Duodenal mucosa (tissue), 2 donors: Measurements from ENCODE around the gene LBH.

ENCODE experiments used
- H3K27ac ChIP-seq: one replicate; pipeline ENCODE4 v1.7.0; 2013; ENCODE audit warnings: low read depth, low read length
- H3K27me3 ChIP-seq, 2 donors: one replicate each; pipeline ENCODE4 v1.7.0; 2013; ENCODE audit warnings: low read length in 2 of 2, control low read depth in 1 of 2; ENCODE audit not compliant: insufficient read depth in 2 of 2, control insufficient read depth in 1 of 2
- H3K36me3 ChIP-seq, 2 donors: one replicate each; pipeline ENCODE4 v1.7.0; 2013; ENCODE audit warnings: low read length in 2 of 2, control low read depth in 1 of 2; ENCODE audit not compliant: insufficient read depth in 2 of 2, control insufficient read depth in 1 of 2
- H3K4me1 ChIP-seq, 2 donors: one replicate each; pipeline ENCODE4 v1.7.0; 2013; ENCODE audit warnings: low read length in 2 of 2, control low read depth in 1 of 2; ENCODE audit not compliant: insufficient read depth in 2 of 2, control insufficient read depth in 1 of 2
- H3K4me3 ChIP-seq, 2 donors: one replicate each; pipeline ENCODE4 v1.7.0; 2013; ENCODE audit warnings: low read length in 2 of 2, low read depth in 1 of 2
- H3K9ac ChIP-seq, 2 donors: one replicate each; pipeline ENCODE4 v1.7.0; 2013; ENCODE audit warnings: low read length in 2 of 2, low read depth in 1 of 2
- H3K9me3 ChIP-seq, 2 donors: one replicate each; pipeline ENCODE4 v1.7.0; 2013; ENCODE audit warnings: low read length in 2 of 2, control low read depth in 1 of 2; ENCODE audit not compliant: control insufficient read depth in 1 of 2

The LBH gene

GRCh38 chr2:30272286-30272685 is 41.0 kb downstream of the LBH start:
- Histone ChIP-seq H3K4me3 (no peak overlapping the region), H3K9ac (no peak overlapping the region), H3K9me3 (no peaks in the 10 kb centered on the region), H3K27ac (no peak overlapping the region), H3K27me3 (no peaks in the 10 kb centered on the region), H3K36me3 (no peaks in the 10 kb centered on the region), H3K4me1 (peaks cover 22 to 38% of the 10 kb centered on the region in 2 donors)

GRCh38 chr2:30272761-30273573 is 41.6 kb downstream of the LBH start:
- Histone ChIP-seq H3K9me3 (no peaks in the 10 kb centered on the region), H3K27me3 (no peaks in the 10 kb centered on the region), H3K4me1 (peaks cover 22 to 38% of the 10 kb centered on the region in 2 donors), H3K9ac (no peak overlapping the region), H3K27ac (no peak overlapping the region), H3K4me3 (no peak overlapping the region), H3K36me3 (no peaks in the 10 kb centered on the region)

- H3K9me3 ChIP-seq, result no peaks in the 10 kb centered on the region
- H3K4me1 ChIP-seq, result peaks cover 22 to 38% of the 10 kb centered on the region in 2 donors
- no peaks in the 10 kb centered on the region for H3K27me3 ChIP-seq
- H3K36me3 ChIP-seq, result no peaks in the 10 kb centered on the region
- H3K9ac ChIP-seq, result no peak overlapping the region
- H3K27ac ChIP-seq, result no peak overlapping the region
- H3K4me3 ChIP-seq, result no peak overlapping the region
Measured at GRCh38 chr2:30273574-30273929, 42.2 kb downstream of the LBH start.

- Histone ChIP-seq H3K9me3 (no peaks in the 10 kb centered on the region), H3K27ac (peak overlapping the region; percentile 10), H3K36me3 (no peaks in the 10 kb centered on the region), H3K9ac (peak overlapping the region in 1 of 2 donors; percentile 14), H3K4me1 (peaks cover 22 to 38% of the 10 kb centered on the region in 2 donors), H3K27me3 (no peaks in the 10 kb centered on the region), H3K4me3 (no peak overlapping the region)
Measured at GRCh38 chr2:30275256-30275655, 43.9 kb downstream of the LBH start.

- H3K4me1 ChIP-seq, result peaks cover 22 to 38% of the 10 kb centered on the region in 2 donors
- no peak overlapping the region for H3K27ac ChIP-seq
- no peak overlapping the region for H3K4me3 ChIP-seq
- no peaks in the 10 kb centered on the region for H3K36me3 ChIP-seq
- no peaks in the 10 kb centered on the region for H3K9me3 ChIP-seq
- H3K9ac ChIP-seq, result no peak overlapping the region
- H3K27me3 ChIP-seq, result no peaks in the 10 kb centered on the region
Measured at GRCh38 chr2:30276455-30276911, 45.1 kb downstream of the LBH start.

- no peak overlapping the region for H3K27ac ChIP-seq
- H3K4me3 ChIP-seq, result no peak overlapping the region
- H3K4me1 ChIP-seq, result peaks cover 22 to 38% of the 10 kb centered on the region in 2 donors
- no peaks in the 10 kb centered on the region for H3K9me3 ChIP-seq
- H3K36me3 ChIP-seq, result no peaks in the 10 kb centered on the region
- H3K9ac ChIP-seq, result no peak overlapping the region
- H3K27me3 ChIP-seq, result no peaks in the 10 kb centered on the region
Measured at GRCh38 chr2:30277582-30277981, 46.2 kb downstream of the LBH start.

GRCh38 chr2:30278419-30278818 is 47.1 kb downstream of the LBH start:
- Histone ChIP-seq H3K27me3 (no peaks in the 10 kb centered on the region), H3K9me3 (no peaks in the 10 kb centered on the region), H3K9ac (no peak overlapping the region), H3K4me3 (no peak overlapping the region), H3K4me1 (peaks cover 20 to 30% of the 10 kb centered on the region in 2 donors), H3K36me3 (no peaks in the 10 kb centered on the region), H3K27ac (no peak overlapping the region)

GRCh38 chr2:30280596-30281434 is 49.5 kb downstream of the LBH start:
- Histone ChIP-seq H3K4me1 (peaks cover 11 to 13% of the 10 kb centered on the region in 2 donors), H3K27ac (no peak overlapping the region), H3K9ac (no peak overlapping the region), H3K4me3 (no peak overlapping the region), H3K9me3 (no peaks in the 10 kb centered on the region), H3K36me3 (no peaks in the 10 kb centered on the region), H3K27me3 (peaks cover 0 to 5% of the 10 kb centered on the region in 2 donors)

- no peak overlapping the region for H3K27ac ChIP-seq
- peaks cover 0 to 5% of the 10 kb centered on the region in 2 donors for H3K27me3 ChIP-seq
- no peaks in the 10 kb centered on the region for H3K36me3 ChIP-seq
- H3K4me3 ChIP-seq, result no peak overlapping the region
- H3K4me1 ChIP-seq, result peaks cover 0 to 2% of the 10 kb centered on the region in 2 donors
- no peaks in the 10 kb centered on the region for H3K9me3 ChIP-seq
- no peak overlapping the region for H3K9ac ChIP-seq
Measured at GRCh38 chr2:30282081-30282480, 50.7 kb downstream of the LBH start.

GRCh38 chr2:30282721-30283120 is 51.4 kb downstream of the LBH start:
- H3K36me3 ChIP-seq, result no peaks in the 10 kb centered on the region
- H3K4me1 ChIP-seq, result peaks cover 0 to 4% of the 10 kb centered on the region in 2 donors
- H3K9me3 ChIP-seq, result no peaks in the 10 kb centered on the region
- H3K27me3 ChIP-seq, result peaks cover 0 to 5% of the 10 kb centered on the region in 2 donors
- H3K4me3 ChIP-seq, result no peak overlapping the region
- H3K27ac ChIP-seq, result no peak overlapping the region
- no peak overlapping the region for H3K9ac ChIP-seq
